GM12878 (cell line): ENCODE results near the gene PYGO2. TPM values are rescaled to one million over a fixed set of nuclear protein-coding genes. Genes with fewer than 3 reads are reported as not detected.
A peak's percentile ranks its signal among the peaks of the same experiment; 100 is the strongest.

Experiments used
- ATAC-seq: fragments of 200-7000 bp; cut with Tn5 transposase; 3 replicates; pipeline ENCODE4 v1.9.1; 2020; ENCODE audit warnings: mild to moderate bottlenecking, moderate library complexity
- BruUV-seq: library from RNA; stranded (reverse); fragments of 400-500 nt; replicated peaks from 2 replicates; lab custom pipeline; 2021; lab: Mats Ljungman, UMichigan
- CTCF ChIA-PET: fragments of 300-600 bp; sonication (Branson Sonifier 250); formaldehyde crosslinking; extraction: SDS; loops from one replicate; lab custom pipeline; 2021; ENCODE audit warnings: inconsistent platforms; lab: Yijun Ruan, JAX
- POLR2A ChIA-PET: fragments of 350-600 bp; formaldehyde crosslinking; extraction: SDS; loops from one replicate; lab custom pipeline; 2021; ENCODE audit warnings: inconsistent platforms; lab: Charles Lee
- RAD21 ChIA-PET: fragments of 300-600 bp; sonication (Branson Sonifier 250); formaldehyde crosslinking; loops from one replicate; lab custom pipeline; 2023; ENCODE audit warnings: antibody characterized with exemption; ENCODE audit not compliant: unreplicated experiment; lab: Charles Lee
- SMC1A ChIA-PET: fragments of 300-600 bp; sonication (Branson Sonifier 250); formaldehyde crosslinking; loops from one replicate; lab custom pipeline; 2023; ENCODE audit not compliant: unreplicated experiment, uncharacterized antibody; lab: Charles Lee
- DNase-seq: peaks from one replicate; pipeline ENCODE4 v3.0.0-alpha.2; 2011; ENCODE audit warnings: low read depth, low spot score
- FAIRE-seq: peaks from 3 replicates; lab custom pipeline; 2011; peaks lifted over from hg19 to GRCh38; lab: Jason Lieb, UNC
- H2AFZ ChIP-seq: 2 replicates; pipeline ENCODE4 v1.6.0; 2011; ENCODE audit warnings: low read depth, low read length, control low read depth; ENCODE audit not compliant: control insufficient read depth
- H3K27ac ChIP-seq: 2 replicates; pipeline ENCODE4 v1.5.1; 2011; ENCODE audit warnings: control low read depth; ENCODE audit not compliant: control insufficient read depth, insufficient read depth
- H3K27me3 ChIP-seq, 2 experiments: replicated peaks in 1 of 2; 2 replicates each; pipeline versions ENCODE4 v1.6.0 to v1.6.1; 2011; ENCODE audit warnings: low read length in 1 of 2; ENCODE audit not compliant: control insufficient read depth in 2 of 2, insufficient read depth in 2 of 2
- H3K36me3 ChIP-seq, 2 experiments: 2 replicates each; pipeline ENCODE4 v1.5.1; 2011; ENCODE audit warnings: low read length in 1 of 2; ENCODE audit not compliant: control insufficient read depth in 2 of 2, insufficient read depth in 2 of 2
- H3K4me1 ChIP-seq: 2 replicates; pipeline ENCODE4 v1.6.1; 2011; ENCODE audit warnings: mild to moderate bottlenecking, low read length, moderate library complexity, mixed read lengths; ENCODE audit not compliant: control insufficient read depth, insufficient read depth
- H3K4me2 ChIP-seq: 2 replicates; pipeline ENCODE4 v1.6.0; 2011; ENCODE audit warnings: control low read depth; ENCODE audit not compliant: control insufficient read depth, insufficient read depth
- H3K4me3 ChIP-seq: fragments of 200-600 bp; sonication (generic); 2 replicates; pipeline ENCODE4 v1.5.1; 2016
- H3K79me2 ChIP-seq: 2 replicates; pipeline ENCODE4 v1.6.0; 2011; ENCODE audit warnings: low read length; ENCODE audit not compliant: control insufficient read depth, insufficient read depth
- H3K9ac ChIP-seq: 2 replicates; pipeline ENCODE4 v1.8.0; 2011; ENCODE audit warnings: low read length, control low read depth, mixed read lengths; ENCODE audit not compliant: control insufficient read depth, insufficient read depth
- H3K9me3 ChIP-seq: replicated peaks from 3 replicates; pipeline ENCODE4 v1.5.1; 2011; ENCODE audit warnings: mild to moderate bottlenecking, low read length; ENCODE audit not compliant: control insufficient read depth, insufficient read depth
- H4K20me1 ChIP-seq: 2 replicates; pipeline ENCODE4 v1.6.0; 2011; ENCODE audit not compliant: control insufficient read depth, insufficient read depth
- ATF2 ChIP-seq: IDR thresholded peaks from 2 replicates; pipeline ENCODE4 v1.6.1; 2012; ENCODE audit warnings: low read length, inconsistent platforms
- CUX1 ChIP-seq: IDR thresholded peaks from 2 replicates; pipeline ENCODE4 v1.6.1; 2012; ENCODE audit warnings: improper control_type of control experiment, low read depth, low read length; ENCODE audit not compliant: insufficient replicate concordance
- JUNB ChIP-seq: IDR thresholded peaks from 2 replicates; pipeline ENCODE4 v1.6.1; 2016; ENCODE audit warnings: antibody characterized with exemption, mild to moderate bottlenecking
- MXI1 ChIP-seq: fragments of 150-350 bp; IDR thresholded peaks from 2 replicates; pipeline ENCODE4 v1.6.1; 2011; ENCODE audit warnings: low read depth, mild to moderate bottlenecking, inconsistent platforms, low read length, improper control_type of control experiment
- SKIL ChIP-seq: fragments of 450-650 bp; IDR thresholded peaks from 2 replicates; pipeline ENCODE4 v1.6.1; 2017; ENCODE audit warnings: mild to moderate bottlenecking, low read depth, inconsistent platforms; ENCODE audit not compliant: poor library complexity, severe bottlenecking
- SMC3 ChIP-seq: IDR thresholded peaks from 2 replicates; pipeline ENCODE4 v1.6.1; 2011; ENCODE audit warnings: low read length, improper control_type of control experiment, borderline replicate concordance
- SP1 ChIP-seq: IDR thresholded peaks from one replicate; pipeline ENCODE4 v1.6.1; 2011; ENCODE audit warnings: low read depth, low read length
- STAT3 ChIP-seq: IDR thresholded peaks from 2 replicates; pipeline ENCODE4 v1.6.1; 2011; ENCODE audit warnings: low read depth, low read length, improper control_type of control experiment
- TAF1 ChIP-seq: IDR thresholded peaks from 2 replicates; pipeline ENCODE4 v1.6.1; 2011; ENCODE audit warnings: mild to moderate bottlenecking, low read depth, low read length, borderline replicate concordance
- TCF3 ChIP-seq: IDR thresholded peaks from 2 replicates; pipeline ENCODE4 v1.6.1; 2012; ENCODE audit warnings: low read depth, mild to moderate bottlenecking, low read length, borderline replicate concordance; ENCODE audit not compliant: insufficient read depth
- USF2 ChIP-seq: IDR thresholded peaks from 2 replicates; pipeline ENCODE4 v1.6.1; 2011; ENCODE audit warnings: low read depth, low read length, improper control_type of control experiment, borderline replicate concordance
- WGBS: methylation state at CpG from one replicate; pipeline ENCODE4 v1.1.6; 2016; ENCODE audit warnings: low lambda C conversion rate; ENCODE audit not compliant: insufficient replicate concordance, insufficient coverage; ENCODE audit errors: missing lambda C conversion rate; 5-methylcytosine and 5-hydroxymethylcytosine counted together
- in situ Hi-C: fragments of 300-500 bp; cut with MboI; formaldehyde crosslinking; loops from 9 replicates; pipeline ENCODE4 v1.14.3; 2018; ENCODE audit warnings: mixed read lengths
- intact Hi-C: fragments of 100-400 bp; cut with micrococcal nuclease; formaldehyde crosslinking; loops from one replicate; pipeline ENCODE4 v1.14.2; 2022; ENCODE audit not compliant: unreplicated experiment
- polyA plus RNA-seq, 11 experiments: library from polyadenylated mRNA; depleted of rRNA in 4 of 11; unstranded in 6 of 11; stranded (reverse) in 5 of 11; fragments of >200 nt; fragmentation: Nextera tagmentation in 4 of 11; fragmentation: Illumina TruSeq in 1 of 11; extraction: Ambion mirVana in 4 of 11; extraction: Trizol in 1 of 11; gene quantifications; 1 replicate in 1 of 11; 2 replicates in 10 of 11; pipeline versions ENCODE4 v1.2.1 to v1.2.3, GENCODE V29; 2011 to 2016; ENCODE audit warnings: inconsistent platforms in 2 of 11, missing spikeins in 2 of 11, low read depth in 1 of 11
- total RNA-seq, 4 experiments: library from RNA; depleted of rRNA in 3 of 4; stranded (reverse); fragments of >200 nt in 3 of 4; fragmentation: Illumina TruSeq in 1 of 4; extraction: Trizol in 1 of 4; gene quantifications; 2 replicates each; pipeline versions ENCODE4 v1.2.1 to v1.2.3, GENCODE V29; 2013 to 2021

Gene PYGO2
- total and polyA plus RNA-seq, 10 of the 15 experiments (the other 5 are each of a cell fraction or from before 2014, with no cell fraction given) = 8.1 to 33.8 (median 23.5) TPM

- CTCF ChIA-PET = interaction anchor here (0.6 to 11.0 kb wide), 24 partner anchors 10 to 519 kb away, joined by 3 to 226 read pairs (median 5); partner anchors contain the start of genes CKS1B, FLAD1, KCNN3 and KRTCAP2
- no peak for DNase-seq
- peak; percentile 12 for ATAC-seq
- TF ChIP-seq MXI1 (peak; percentile 94), TCF3 (0 out of 2 replicates have a peak, but pooled peaks have one; percentile 40), STAT3 (no peak), SP1 (peak; percentile 79), TAF1 (no peak), JUNB (no peak), ATF2 (no peak), SMC3 (no peak), USF2 (peak; percentile 2; the same call in 1 of the 2 replicates), SKIL (no peak), CUX1 (no peak)
Measured at GRCh38 chr1:154999571-155000410, 38.2 kb upstream of the PYGO2 start.

More at GRCh38 chr1:154999571-155000410, 38.2 kb upstream of the PYGO2 start:
- Histone ChIP-seq H3K9ac (peak overlapping the region; percentile 73), H4K20me1 (no peaks in the 10 kb centered on the region), H3K79me2 (peaks cover 26% of the 10 kb centered on the region), H3K27me3 (no peaks in the 10 kb centered on the region), H2AFZ (no peak overlapping the region; the same call in 1 of the 2 replicates), H3K4me2 (peak overlapping the region; percentile 92), H3K9me3 (no peaks in the 10 kb centered on the region), H3K4me3 (peak overlapping the region; percentile 89), H3K36me3 (no peaks in the 10 kb centered on the region), H3K27ac (peak overlapping the region; percentile 79), H3K4me1 (peaks cover 19% of the 10 kb centered on the region)
- ChIA-PET SMC1A (interaction anchor here (0.6 to 8.1 kb wide), 14 partner anchors 16 to 330 kb away, joined by 3 to 69 read pairs (median 5); partner anchors contain the start of genes CKS1B, FLAD1, PBXIP1 and PYGO2), RAD21 (interaction anchor here (0.6 to 3.0 kb wide), 23 partner anchors 12 to 520 kb away, joined by 3 to 24 read pairs (median 4); partner anchors contain the start of genes FLAD1, PBXIP1, PMVK and SHC1), POLR2A (interaction anchor here (0.5 to 3.4 kb wide), 16 partner anchors 8 to 277 kb away, joined by 3 to 36 read pairs (median 4); partner anchors contain the start of genes CKS1B, FLAD1, PBXIP1 and PMVK)
- intact Hi-C loops = loop anchor here (1.0 to 5.0 kb wide), 5 partner anchors 17 to 330 kb away; partner anchors contain the start of genes CKS1B, FLAD1, PMVK and PYGO2
- no peak for FAIRE-seq
- 0% methylated on average over 36 of the region's 50 CpGs for WGBS
- in situ Hi-C loops = no loop called here
- no TSS peak for BruUV-seq
